SK-N-SH (cell line): ENCODE measurements around the gene CRB1. TPM values are rescaled to one million over a fixed set of nuclear protein-coding genes. Genes with fewer than 3 reads are reported as not detected.
A peak's percentile ranks its signal among the peaks of the same experiment; 100 is the strongest.

ENCODE experiments used
- CTCF ChIA-PET: fragments of 300-600, 350-600 bp; formaldehyde crosslinking; extraction: SDS; loops from one replicate; lab custom pipeline; 2021; lab: Yijun Ruan, JAX
- POLR2A ChIA-PET: fragments of 350-600 bp; sonication (Branson Sonifier 250); formaldehyde crosslinking; extraction: SDS; loops from one replicate; lab custom pipeline; 2020; ENCODE audit warnings: antibody characterized with exemption, inconsistent platforms; lab: Yijun Ruan, JAX
- DNase-seq: peaks from one replicate; pipeline ENCODE4 v3.0.0; 2012
- H2AFZ ChIP-seq: fragments of 200-600 bp; sonication (generic); 2 replicates; pipeline ENCODE4 v1.8.1; 2016; ENCODE audit warnings: antibody characterized with exemption, mild to moderate bottlenecking, low read depth
- H3F3A ChIP-seq: fragments of 200-600 bp; sonication (generic); replicated peaks from 2 replicates; pipeline ENCODE3; 2016; ENCODE audit warnings: antibody characterized with exemption, mild to moderate bottlenecking; ENCODE audit not compliant: insufficient read depth
- H3K27ac ChIP-seq, 2 experiments: fragments of 200-500 bp in 1 of 2; fragments of 200-600 bp in 1 of 2; sonication (Bioruptor generic) in 1 of 2; sonication (generic), shearing (Covaris generic) in 1 of 2; 2 replicates each; pipeline versions ENCODE4 v1.5.1 to v1.6.1; 2014 to 2016; ENCODE audit warnings: low read depth in 2 of 2, inconsistent platforms in 1 of 2, low read length in 1 of 2, mild to moderate bottlenecking in 1 of 2, mixed read lengths in 1 of 2
- H3K27me3 ChIP-seq: fragments of 200-600 bp; sonication (generic), shearing (Covaris generic); 2 replicates; pipeline ENCODE4 v1.6.1; 2016; ENCODE audit warnings: mixed run types; ENCODE audit not compliant: insufficient read depth
- H3K36me3 ChIP-seq, 2 experiments: fragments of 200-500 bp in 1 of 2; fragments of 200-600 bp in 1 of 2; sonication (Bioruptor generic) in 1 of 2; sonication (generic) in 1 of 2; replicated peaks in 1 of 2; 2 replicates each; pipeline versions ENCODE3 to v1.5.1; 2014 to 2016; ENCODE audit warnings: low read length in 1 of 2, mild to moderate bottlenecking in 1 of 2; ENCODE audit not compliant: insufficient read depth in 2 of 2, control insufficient read depth in 1 of 2
- H3K4me1 ChIP-seq, 2 experiments: fragments of 200-500 bp in 1 of 2; fragments of 200-600 bp in 1 of 2; sonication (Bioruptor generic) in 1 of 2; sonication (generic), shearing (Covaris generic) in 1 of 2; 2 replicates each; pipeline versions ENCODE4 v1.5.1 to v1.6.1; 2014 to 2016; ENCODE audit warnings: low read depth in 1 of 2, low read length in 1 of 2, mixed run types in 1 of 2; ENCODE audit not compliant: insufficient read depth in 2 of 2, control insufficient read depth in 1 of 2
- H3K4me2 ChIP-seq: fragments of 200-600 bp; sonication (generic), shearing (Covaris generic); 2 replicates; pipeline ENCODE4 v1.6.1; 2017; ENCODE audit warnings: mixed run types
- H3K4me3 ChIP-seq, 2 experiments: fragments of 200-500 bp in 1 of 2; fragments of 200-600 bp in 1 of 2; sonication (Bioruptor generic) in 1 of 2; sonication (generic), shearing (Covaris generic) in 1 of 2; 2 replicates each; pipeline versions ENCODE4 v1.5.1 to v1.8.1; 2014 to 2016; ENCODE audit warnings: low read depth in 2 of 2, inconsistent platforms in 1 of 2, low read length in 1 of 2, mild to moderate bottlenecking in 1 of 2, mixed read lengths in 1 of 2, moderate library complexity in 1 of 2
- H3K79me2 ChIP-seq: fragments of 200-600 bp; sonication (generic); 2 replicates; pipeline ENCODE4 v1.8.1; 2017; ENCODE audit warnings: mild to moderate bottlenecking; ENCODE audit not compliant: insufficient read depth
- H3K9ac ChIP-seq: fragments of 200-600 bp; sonication (generic); 2 replicates; pipeline ENCODE4 v1.6.1; 2017; ENCODE audit warnings: mixed run types
- H3K9me2 ChIP-seq: fragments of 200-600 bp; sonication (generic); 2 replicates; pipeline ENCODE4 v1.6.1; 2017; ENCODE audit warnings: mixed run types
- H3K9me3 ChIP-seq: fragments of 200-600 bp; sonication (generic); 2 replicates; pipeline ENCODE4 v1.6.1; 2017; ENCODE audit warnings: mixed run types, mild to moderate bottlenecking, moderate library complexity
- H4K20me1 ChIP-seq: fragments of 200-600 bp; sonication (generic); 2 replicates; pipeline ENCODE4 v1.6.1; 2017; ENCODE audit warnings: mild to moderate bottlenecking, mixed run types; ENCODE audit not compliant: insufficient read depth
- CHD2 ChIP-seq: fragments of 150-350 bp; IDR thresholded peaks from 2 replicates; pipeline ENCODE4 v1.6.1; 2018; ENCODE audit warnings: low read length; ENCODE audit not compliant: partially characterized antibody
- EZH2phosphoT487 ChIP-seq: fragments of 200-600 bp; sonication (generic); IDR thresholded peaks from 2 replicates; pipeline ENCODE4 v1.6.1; 2017; ENCODE audit warnings: low read depth, mixed run types, mild to moderate bottlenecking, antibody characterized with exemption, moderate library complexity, borderline replicate concordance
- FOXJ3 ChIP-seq: sonication (generic); formaldehyde crosslinking; IDR thresholded peaks from 2 replicates; pipeline ENCODE4 v1.5.1; 2020; ENCODE audit warnings: mild to moderate bottlenecking, missing genetic modification reagents
- FOXM1 ChIP-seq: IDR thresholded peaks from 2 replicates; pipeline ENCODE4 v1.4.0; 2012; ENCODE audit warnings: low read depth, mild to moderate bottlenecking
- GATA2 ChIP-seq: sonication (generic); formaldehyde crosslinking; IDR thresholded peaks from 2 replicates; pipeline ENCODE4 v1.5.0; 2020; ENCODE audit warnings: mild to moderate bottlenecking, missing genetic modification reagents
- MXI1 ChIP-seq: IDR thresholded peaks from 2 replicates; pipeline ENCODE4 v1.6.1; 2012; ENCODE audit warnings: mild to moderate bottlenecking, low read depth, low read length, improper control_type of control experiment
- NFIC ChIP-seq: IDR thresholded peaks from 2 replicates; pipeline ENCODE4 v1.4.0; 2012; ENCODE audit warnings: borderline replicate concordance
- NRF1 ChIP-seq: IDR thresholded peaks from 2 replicates; pipeline ENCODE4 v1.6.1; 2012; ENCODE audit warnings: low read depth, mild to moderate bottlenecking, low read length
- POLR2AphosphoS5 ChIP-seq: IDR thresholded peaks from 2 replicates; pipeline ENCODE4 v1.6.1; 2012; ENCODE audit warnings: low read depth, low read length
- RAD21 ChIP-seq: IDR thresholded peaks from 2 replicates; pipeline ENCODE4 v1.6.1; 2012; ENCODE audit warnings: mild to moderate bottlenecking, low read length
- RCOR1 ChIP-seq: fragments of 150-350 bp; IDR thresholded peaks from 2 replicates; pipeline ENCODE4 v1.6.1; 2017; ENCODE audit warnings: antibody characterized with exemption, low read length
- RFX5 ChIP-seq: IDR thresholded peaks from 2 replicates; pipeline ENCODE4 v1.6.1; 2012; ENCODE audit warnings: mild to moderate bottlenecking, improper control_type of control experiment, low read length
- RXRA ChIP-seq: IDR thresholded peaks from 2 replicates; pipeline ENCODE4 v1.4.0; 2012; ENCODE audit warnings: low read depth, mild to moderate bottlenecking, borderline replicate concordance
- SMC3 ChIP-seq: IDR thresholded peaks from 2 replicates; pipeline ENCODE4 v1.6.1; 2012; ENCODE audit warnings: low read depth, low read length, improper control_type of control experiment
- TCF12 ChIP-seq: IDR thresholded peaks from 2 replicates; pipeline ENCODE4 v1.4.0; 2012
- TEAD4 ChIP-seq: IDR thresholded peaks from 2 replicates; pipeline ENCODE4 v1.4.0; 2012; ENCODE audit warnings: mild to moderate bottlenecking, borderline replicate concordance; ENCODE audit not compliant: insufficient read depth
- WGBS: methylation state at CpG from one replicate; pipeline ENCODE4 v1.1.6; 2017; ENCODE audit warnings: low lambda C conversion rate; 5-methylcytosine and 5-hydroxymethylcytosine counted together
- polyA plus RNA-seq, 3 experiments: library from polyadenylated mRNA; depleted of rRNA; stranded (reverse); fragments of >200 nt; gene quantifications; 2 replicates each; pipeline ENCODE4 v1.2.3, GENCODE V29; 2012
- TF ChIP-seq, protein P1 (sequence below): IDR thresholded peaks from 2 replicates; pipeline ENCODE4 v1.4.0; 2012; ENCODE audit warnings: low read depth
- TF ChIP-seq, protein P2 (sequence below): IDR thresholded peaks from 2 replicates; pipeline ENCODE4; 2012
- TF ChIP-seq, protein P3 (sequence below): fragments of 150-350 bp; IDR thresholded peaks from 2 replicates; pipeline ENCODE4 v1.6.1; 2017; ENCODE audit warnings: antibody characterized with exemption, low read length, low read depth, borderline replicate concordance
- TF ChIP-seq, protein P4 (sequence below): fragments of 200-600 bp; sonication (generic); IDR thresholded peaks from 2 replicates; pipeline ENCODE4 v1.6.1; 2017; ENCODE audit warnings: antibody characterized with exemption, mild to moderate bottlenecking, moderate library complexity

CRB1 gene
- polyA plus RNA-seq, 1 of the 3 experiments (the other 2 are of a cell fraction): 0.13 TPM

DNA sequence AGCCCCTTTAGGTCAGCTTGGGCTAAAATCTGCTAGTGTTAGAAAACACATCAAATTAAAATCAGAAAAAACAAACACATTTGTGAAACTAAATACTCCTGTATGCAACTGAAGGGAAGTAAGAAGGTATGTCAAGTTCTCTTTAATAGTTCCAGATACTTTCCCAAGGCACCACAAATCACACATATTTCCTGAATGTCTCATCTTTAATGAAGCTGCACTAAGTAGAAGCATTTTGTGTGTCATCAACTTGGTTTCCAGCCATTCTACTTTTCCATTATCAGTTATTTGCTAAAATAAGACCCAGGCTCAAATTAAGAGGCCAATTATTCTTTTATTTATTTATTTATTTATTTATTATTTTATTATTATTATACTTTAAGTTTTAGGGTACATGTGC is 34.7 kb downstream of the CRB1 start (continued):
- TF ChIP-seq, protein P1, sequence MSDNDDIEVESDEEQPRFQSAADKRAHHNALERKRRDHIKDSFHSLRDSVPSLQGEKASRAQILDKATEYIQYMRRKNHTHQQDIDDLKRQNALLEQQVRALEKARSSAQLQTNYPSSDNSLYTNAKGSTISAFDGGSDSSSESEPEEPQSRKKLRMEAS: no peak
- TF ChIP-seq TCF12 (peak; percentile 37; the same call in 1 of the 2 replicates), FOXJ3 (CRISPR knock-in tag) (no peak), NRF1 (no peak), EZH2phosphoT487 (no peak), SMC3 (no peak), CHD2 (no peak), NFIC (no peak), RXRA (no peak), FOXM1 (no peak), RAD21 (no peak), TEAD4 (0 out of 2 replicates have a peak, but pooled peaks have one; percentile 30), GATA2 (CRISPR knock-in tag) (no peak)

DNA sequence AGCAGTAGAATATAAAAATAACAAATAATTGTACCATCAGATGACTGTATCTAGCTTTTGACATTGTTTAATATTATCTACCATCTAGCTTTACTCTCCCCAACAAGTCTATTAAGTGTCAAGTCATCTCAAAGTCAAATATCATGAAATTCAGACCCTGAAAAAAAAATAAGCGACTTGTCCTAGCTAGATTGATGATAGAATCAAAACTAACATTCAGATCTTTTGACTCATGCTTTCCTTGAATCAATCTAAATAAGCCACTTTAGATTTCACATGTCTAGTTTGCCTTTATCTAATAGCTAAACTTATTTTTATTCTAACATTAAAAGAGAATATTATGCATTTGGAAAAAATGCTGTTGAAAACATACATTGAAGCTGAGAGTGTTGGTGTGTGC is 35.4 kb downstream of the CRB1 start:
- TF ChIP-seq, protein P2, sequence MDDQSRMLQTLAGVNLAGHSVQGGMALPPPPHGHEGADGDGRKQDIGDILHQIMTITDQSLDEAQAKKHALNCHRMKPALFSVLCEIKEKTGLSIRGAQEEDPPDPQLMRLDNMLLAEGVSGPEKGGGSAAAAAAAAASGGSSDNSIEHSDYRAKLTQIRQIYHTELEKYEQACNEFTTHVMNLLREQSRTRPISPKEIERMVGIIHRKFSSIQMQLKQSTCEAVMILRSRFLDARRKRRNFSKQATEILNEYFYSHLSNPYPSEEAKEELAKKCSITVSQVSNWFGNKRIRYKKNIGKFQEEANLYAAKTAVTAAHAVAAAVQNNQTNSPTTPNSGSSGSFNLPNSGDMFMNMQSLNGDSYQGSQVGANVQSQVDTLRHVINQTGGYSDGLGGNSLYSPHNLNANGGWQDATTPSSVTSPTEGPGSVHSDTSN: peak; percentile 23; the same call in 1 of the 2 replicates
- TF ChIP-seq GATA2 (CRISPR knock-in tag) (no peak), RFX5 (no peak)
- ChIA-PET POLR2A (no interaction called here), CTCF (no interaction called here)
- H3K9me2 ChIP-seq: no peaks in the 10 kb centered on the region
- no peaks in the 10 kb centered on the region for H3K9me3 ChIP-seq
- no peaks in the 10 kb centered on the region for H3K79me2 ChIP-seq
- DNase-seq: no peak
- 31% methylated on average over 1 of the region's 1 CpG for WGBS
- peak overlapping the region; percentile 12 to 85; a peak in 3 of 4 replicates for H3K27ac ChIP-seq
- peaks cover 10% of the 10 kb centered on the region for H3F3A ChIP-seq
- no peaks in the 10 kb centered on the region for H4K20me1 ChIP-seq
- H3K4me2 ChIP-seq: no peak overlapping the region
- no peaks in the 10 kb centered on the region for H3K27me3 ChIP-seq
- no peak overlapping the region for H3K4me3 ChIP-seq
- H3K4me1 ChIP-seq: peaks cover 0 to 3% of the 10 kb centered on the region in 2 experiments; a peak in 3 of 4 replicates
- no peak overlapping the region; the same call in 1 of the 2 replicates for H3K9ac ChIP-seq
- peaks cover 0 to 3% of the 10 kb centered on the region in 2 experiments for H3K36me3 ChIP-seq
- H2AFZ ChIP-seq: no peak overlapping the region

DNA sequence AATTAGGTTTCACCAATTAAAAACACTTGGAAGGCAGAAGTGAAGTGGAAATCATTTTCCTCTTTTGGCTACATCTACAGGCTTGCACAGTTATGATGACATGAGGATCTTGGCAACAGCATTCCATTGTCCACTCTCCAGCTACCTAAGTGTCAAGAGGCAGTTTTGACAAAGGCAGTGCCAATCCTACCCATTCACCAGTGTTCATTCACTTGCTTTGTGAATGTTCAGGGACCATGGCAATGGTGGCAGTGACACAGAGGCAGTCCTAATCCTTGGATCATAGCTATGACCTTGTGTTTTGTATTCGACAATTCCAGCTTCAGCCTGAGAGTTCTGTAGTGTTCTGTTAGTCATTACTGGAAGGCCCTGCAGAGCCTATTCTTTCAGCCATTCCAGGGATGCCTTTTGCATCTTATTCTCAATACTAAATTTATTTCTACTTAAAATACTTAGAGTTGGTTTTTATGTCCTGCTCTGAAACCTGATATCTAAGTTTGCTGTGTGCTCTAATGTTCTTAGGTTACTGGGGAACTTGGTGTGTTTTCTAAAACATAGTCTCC is 36.7 kb downstream of the CRB1 start:
- H3K4me1 ChIP-seq: peaks cover 0 to 3% of the 10 kb centered on the region in 2 experiments; a peak in 3 of 4 replicates
- ChIA-PET POLR2A (no interaction called here), CTCF (no interaction called here)
- H3K4me3 ChIP-seq: no peak overlapping the region
- 83% methylated on average over 1 of the region's 1 CpG for WGBS
- H3F3A ChIP-seq: peaks cover 10% of the 10 kb centered on the region
- no peaks in the 10 kb centered on the region for H3K27me3 ChIP-seq
- H4K20me1 ChIP-seq: no peaks in the 10 kb centered on the region
- no peak for TF ChIP-seq POLR2AphosphoS5
- no peak for TF ChIP-seq MXI1
- TF ChIP-seq, protein P3, sequence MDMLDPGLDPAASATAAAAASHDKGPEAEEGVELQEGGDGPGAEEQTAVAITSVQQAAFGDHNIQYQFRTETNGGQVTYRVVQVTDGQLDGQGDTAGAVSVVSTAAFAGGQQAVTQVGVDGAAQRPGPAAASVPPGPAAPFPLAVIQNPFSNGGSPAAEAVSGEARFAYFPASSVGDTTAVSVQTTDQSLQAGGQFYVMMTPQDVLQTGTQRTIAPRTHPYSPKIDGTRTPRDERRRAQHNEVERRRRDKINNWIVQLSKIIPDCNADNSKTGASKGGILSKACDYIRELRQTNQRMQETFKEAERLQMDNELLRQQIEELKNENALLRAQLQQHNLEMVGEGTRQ: no peak
- no peak for TF ChIP-seq TCF12
- TF ChIP-seq RAD21: no peak
- TF ChIP-seq, protein P1: no peak
- TF ChIP-seq, protein P4, sequence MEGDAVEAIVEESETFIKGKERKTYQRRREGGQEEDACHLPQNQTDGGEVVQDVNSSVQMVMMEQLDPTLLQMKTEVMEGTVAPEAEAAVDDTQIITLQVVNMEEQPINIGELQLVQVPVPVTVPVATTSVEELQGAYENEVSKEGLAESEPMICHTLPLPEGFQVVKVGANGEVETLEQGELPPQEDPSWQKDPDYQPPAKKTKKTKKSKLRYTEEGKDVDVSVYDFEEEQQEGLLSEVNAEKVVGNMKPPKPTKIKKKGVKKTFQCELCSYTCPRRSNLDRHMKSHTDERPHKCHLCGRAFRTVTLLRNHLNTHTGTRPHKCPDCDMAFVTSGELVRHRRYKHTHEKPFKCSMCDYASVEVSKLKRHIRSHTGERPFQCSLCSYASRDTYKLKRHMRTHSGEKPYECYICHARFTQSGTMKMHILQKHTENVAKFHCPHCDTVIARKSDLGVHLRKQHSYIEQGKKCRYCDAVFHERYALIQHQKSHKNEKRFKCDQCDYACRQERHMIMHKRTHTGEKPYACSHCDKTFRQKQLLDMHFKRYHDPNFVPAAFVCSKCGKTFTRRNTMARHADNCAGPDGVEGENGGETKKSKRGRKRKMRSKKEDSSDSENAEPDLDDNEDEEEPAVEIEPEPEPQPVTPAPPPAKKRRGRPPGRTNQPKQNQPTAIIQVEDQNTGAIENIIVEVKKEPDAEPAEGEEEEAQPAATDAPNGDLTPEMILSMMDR: no peak
- no peak for TF ChIP-seq RCOR1
- TF ChIP-seq, all 33 proteins: peak for 0
- Histone ChIP-seq H3K79me2 (no peaks in the 10 kb centered on the region), H2AFZ (0 out of 2 replicates have a peak overlapping the region, but pooled peaks have one; percentile 5), H3K27ac (peak overlapping the region; percentile 74 to 85), H3K9me3 (no peaks in the 10 kb centered on the region), H3K36me3 (peaks cover 0 to 7% of the 10 kb centered on the region in 2 experiments), H3K4me2 (no peak overlapping the region), H3K9me2 (no peaks in the 10 kb centered on the region), H3K9ac (no peak overlapping the region)
- no peak for DNase-seq
